ENCODE measurements around the gene PRR5. TPM values are rescaled to one million over a fixed set of nuclear protein-coding genes. Genes with fewer than 3 reads are reported as not detected.
"Not testable (repeated sequence)": the region's sequence is repeated elsewhere in the genome, so short reads cannot be mapped to it uniquely, and the experiment has no call there.

Gene PRR5, protein sequence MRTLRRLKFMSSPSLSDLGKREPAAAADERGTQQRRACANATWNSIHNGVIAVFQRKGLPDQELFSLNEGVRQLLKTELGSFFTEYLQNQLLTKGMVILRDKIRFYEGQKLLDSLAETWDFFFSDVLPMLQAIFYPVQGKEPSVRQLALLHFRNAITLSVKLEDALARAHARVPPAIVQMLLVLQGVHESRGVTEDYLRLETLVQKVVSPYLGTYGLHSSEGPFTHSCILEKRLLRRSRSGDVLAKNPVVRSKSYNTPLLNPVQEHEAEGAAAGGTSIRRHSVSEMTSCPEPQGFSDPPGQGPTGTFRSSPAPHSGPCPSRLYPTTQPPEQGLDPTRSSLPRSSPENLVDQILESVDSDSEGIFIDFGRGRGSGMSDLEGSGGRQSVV
- 9.6 TPM for total RNA-seq
- long read RNA-seq, transcript PRR5-202 (8 exons, 1,878 nt) = major isoform, 8 of 23 reads
- long read RNA-seq, transcript PRR5-216 (9 exons, 1,843 nt) = minor isoform, 6 of 23 reads
- long read RNA-seq, partial matches to known transcripts = 3 of 23 reads
- long read RNA-seq, other reads (novel, unspliced or antisense) = 4 of 23 reads

- TF ChIP-seq, protein P1, sequence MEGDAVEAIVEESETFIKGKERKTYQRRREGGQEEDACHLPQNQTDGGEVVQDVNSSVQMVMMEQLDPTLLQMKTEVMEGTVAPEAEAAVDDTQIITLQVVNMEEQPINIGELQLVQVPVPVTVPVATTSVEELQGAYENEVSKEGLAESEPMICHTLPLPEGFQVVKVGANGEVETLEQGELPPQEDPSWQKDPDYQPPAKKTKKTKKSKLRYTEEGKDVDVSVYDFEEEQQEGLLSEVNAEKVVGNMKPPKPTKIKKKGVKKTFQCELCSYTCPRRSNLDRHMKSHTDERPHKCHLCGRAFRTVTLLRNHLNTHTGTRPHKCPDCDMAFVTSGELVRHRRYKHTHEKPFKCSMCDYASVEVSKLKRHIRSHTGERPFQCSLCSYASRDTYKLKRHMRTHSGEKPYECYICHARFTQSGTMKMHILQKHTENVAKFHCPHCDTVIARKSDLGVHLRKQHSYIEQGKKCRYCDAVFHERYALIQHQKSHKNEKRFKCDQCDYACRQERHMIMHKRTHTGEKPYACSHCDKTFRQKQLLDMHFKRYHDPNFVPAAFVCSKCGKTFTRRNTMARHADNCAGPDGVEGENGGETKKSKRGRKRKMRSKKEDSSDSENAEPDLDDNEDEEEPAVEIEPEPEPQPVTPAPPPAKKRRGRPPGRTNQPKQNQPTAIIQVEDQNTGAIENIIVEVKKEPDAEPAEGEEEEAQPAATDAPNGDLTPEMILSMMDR (IDR thresholded peaks at IDR 0.05) = no peak
- Histone ChIP-seq H3K4me3 (peak within 1 kb of the TSS; percentile 76), H3K4me1 (peaks cover 33% of the 10 kb centered on the region), H3K9me3 (no peaks in the 10 kb centered on the region), H3K36me3 (no peaks in the 10 kb centered on the region), H3K27ac (peak within 1 kb of the TSS; percentile 31), H3K27me3 (ENCODE audit: low read depth) (no peaks in the 10 kb centered on the region)
- DNase-seq (peak; percentile 89), ATAC-seq (peak; percentile 89 to 91)
- intact Hi-C loops (cut with DNase I) = no loop called here
Observed at GRCh38 chr22:44701824-44702478, at the start of gene PRR5. Gene PRR5, plus strand, starts transcription at chr22:44702204. Its CDS starts 271 bp downstream, at chr22:44702475.

DNA sequence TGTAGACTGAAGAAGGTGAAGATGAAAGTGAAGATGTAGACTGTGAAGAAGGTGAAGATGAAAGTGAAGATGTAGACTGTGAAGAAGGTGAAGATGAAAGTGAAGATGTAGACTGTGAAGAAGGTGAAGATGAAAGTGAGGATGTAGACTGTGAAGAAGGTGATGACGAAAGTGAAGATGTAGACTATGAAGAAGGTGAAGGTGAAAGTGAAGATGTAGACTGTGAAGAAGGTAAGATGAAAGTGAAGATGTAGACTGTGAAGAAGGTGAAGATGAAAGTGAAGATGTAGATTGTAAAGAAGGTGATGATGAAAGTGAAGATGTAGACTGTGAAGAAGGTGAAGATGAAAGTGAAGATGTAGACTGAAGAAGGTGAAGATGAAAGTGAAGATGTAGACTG, 49.1 kb upstream of the PRR5 start:
- H3K36me3 ChIP-seq; ATAC-seq; DNase-seq; H3K27me3 ChIP-seq (ENCODE audit: low read depth); H3K4me1 ChIP-seq; intact Hi-C loops (cut with DNase I); H3K27ac ChIP-seq; H3K9me3 ChIP-seq; H3K4me3 ChIP-seq: not testable (repeated sequence)

GRCh38 chr22:44658311-44658953, 43.6 kb upstream of the PRR5 start:
- peak; percentile 45 for DNase-seq
- Histone ChIP-seq H3K4me3 (no peak overlapping the region), H3K4me1 (peaks cover 13% of the 10 kb centered on the region), H3K36me3 (no peaks in the 10 kb centered on the region), H3K9me3 (no peaks in the 10 kb centered on the region), H3K27ac (no peak overlapping the region), H3K27me3 (ENCODE audit: low read depth) (no peaks in the 10 kb centered on the region)
- intact Hi-C loops (cut with DNase I) = no loop called here
- peak in 1 of 2 donors; percentile 42 for ATAC-seq
- TF ChIP-seq, protein P1 (IDR thresholded peaks at IDR 0.05) = no peak

- DNase-seq = peak; percentile 24
- ATAC-seq = peak in 1 of 2 donors; percentile 22
- TF ChIP-seq, protein P1 (IDR thresholded peaks at IDR 0.05) = no peak
- Histone ChIP-seq H3K27me3 (ENCODE audit: low read depth) (no peaks in the 10 kb centered on the region), H3K4me1 (peaks cover 20% of the 10 kb centered on the region), H3K9me3 (no peaks in the 10 kb centered on the region), H3K4me3 (no peak overlapping the region), H3K36me3 (no peaks in the 10 kb centered on the region), H3K27ac (no peak overlapping the region)
- intact Hi-C loops (cut with DNase I) = no loop called here
Observed at GRCh38 chr22:44659140-44659539, 42.9 kb upstream of the PRR5 start.

- no peak overlapping the region for H3K4me3 ChIP-seq
- H3K4me1 ChIP-seq = peaks cover 31% of the 10 kb centered on the region
- no peak overlapping the region for H3K27ac ChIP-seq
- no peaks in the 10 kb centered on the region for H3K27me3 ChIP-seq (ENCODE audit: low read depth)
- intact Hi-C loops (cut with DNase I) = no loop called here
- H3K36me3 ChIP-seq = no peaks in the 10 kb centered on the region
- H3K9me3 ChIP-seq = no peaks in the 10 kb centered on the region
- DNase-seq = no peak
- TF ChIP-seq, protein P1 (IDR thresholded peaks at IDR 0.05) = no peak
- no peak for ATAC-seq
Observed at GRCh38 chr22:44660051-44660830, 41.8 kb upstream of the PRR5 start.

Measured in lower lobe of right lung (tissue), 2 donors.